ENCODE measurements around the gene PTGR3.

The PTGR3 gene

GRCh38 chr18:75169411-75169810 is 39.5 kb downstream of the PTGR3 start:
- no peak for DNase-seq (ENCODE audit: low spot score)

GRCh38 chr18:75168619-75169018 is 40.3 kb downstream of the PTGR3 start:
- no peak for DNase-seq (ENCODE audit: low spot score)

- DNase-seq (ENCODE audit: low spot score) = no peak
Observed at GRCh38 chr18:75167759-75168618, 41.0 kb downstream of the PTGR3 start.

- no peak for DNase-seq (ENCODE audit: low spot score)
Observed at GRCh38 chr18:75167137-75167536, 41.8 kb downstream of the PTGR3 start.

DNA sequence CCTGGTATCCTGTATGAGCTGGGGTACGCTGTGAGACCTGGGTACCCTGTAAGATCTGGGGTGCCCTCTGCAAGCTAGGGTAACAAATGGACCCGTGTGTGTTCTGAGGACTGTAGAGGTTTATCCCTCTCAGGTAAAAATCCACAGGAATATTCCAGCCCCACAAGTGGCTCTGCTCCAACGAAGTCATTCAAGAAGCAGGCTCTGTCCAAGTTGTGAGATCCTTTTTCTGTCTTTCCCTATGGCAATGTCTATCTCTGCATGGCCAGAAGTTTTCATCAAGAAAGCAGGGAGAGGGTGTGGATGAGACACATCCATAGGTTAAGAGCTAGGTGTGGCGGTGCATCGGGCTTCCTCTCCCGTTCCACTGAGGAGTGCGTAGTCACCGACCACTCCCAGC is 43.0 kb downstream of the PTGR3 start:
- no peak for DNase-seq (ENCODE audit: low spot score)

DNA sequence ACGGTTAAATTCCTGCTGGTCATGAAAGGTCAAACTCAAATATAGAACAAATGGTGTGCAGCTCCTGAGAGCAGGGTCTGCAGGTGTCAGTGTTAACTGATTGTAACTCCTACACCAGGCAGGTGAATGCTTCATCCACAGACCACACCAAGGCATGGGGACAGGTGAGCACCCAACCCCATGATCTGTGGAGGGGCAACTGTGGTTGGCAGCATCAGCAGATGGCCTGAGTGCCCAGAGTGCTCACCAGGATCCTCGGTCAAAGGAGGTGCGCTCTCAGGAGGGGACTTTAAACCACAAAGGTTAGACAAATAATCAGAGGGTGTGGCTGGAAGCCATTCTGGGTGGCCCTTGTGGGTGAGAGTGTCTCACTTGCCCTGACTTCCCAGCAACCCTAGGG is 44.5 kb downstream of the PTGR3 start:
- no peak for DNase-seq (ENCODE audit: low spot score)

DNA sequence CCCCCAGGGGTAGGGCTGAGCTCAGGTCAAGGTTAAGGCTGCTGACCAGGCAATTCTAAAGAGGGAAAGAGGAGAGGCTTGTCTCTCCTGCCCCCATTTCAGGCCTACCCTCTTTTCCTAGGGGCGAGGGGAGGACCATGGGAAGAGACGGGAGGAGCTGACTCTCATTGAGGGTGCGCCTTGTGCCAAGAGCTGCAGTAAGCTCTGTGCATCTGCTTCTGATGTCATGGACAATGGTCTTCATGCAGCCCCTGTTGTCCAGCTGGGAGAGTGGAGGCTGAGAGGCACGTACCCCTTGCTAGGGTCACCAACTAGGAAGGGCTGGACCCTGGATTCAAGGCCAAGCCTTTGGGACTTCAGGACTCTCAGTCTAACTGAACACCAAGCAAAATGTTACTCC is 45.2 kb downstream of the PTGR3 start:
- DNase-seq (ENCODE audit: low spot score) = no peak

DNA sequence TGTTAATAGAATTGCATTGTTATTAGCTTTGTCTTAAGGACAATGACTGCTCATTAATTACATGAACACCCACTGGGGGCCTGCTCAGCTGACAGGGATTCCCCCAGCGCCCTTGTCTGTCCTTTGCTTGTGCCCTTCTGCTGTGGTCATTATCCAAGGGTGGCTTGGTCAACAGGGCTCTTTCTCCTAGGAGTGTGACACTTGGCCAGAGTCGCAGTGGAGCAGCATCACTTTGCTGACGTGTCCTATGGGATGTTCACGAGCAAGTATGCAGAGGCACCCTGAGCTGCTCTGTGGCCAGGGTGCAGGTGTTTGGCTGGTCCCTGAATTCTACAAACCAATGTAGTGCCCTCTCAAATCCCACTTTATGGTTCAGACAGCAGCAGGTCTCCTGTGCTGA is 46.0 kb downstream of the PTGR3 start:
- no peak for DNase-seq (ENCODE audit: low spot score)

DNA sequence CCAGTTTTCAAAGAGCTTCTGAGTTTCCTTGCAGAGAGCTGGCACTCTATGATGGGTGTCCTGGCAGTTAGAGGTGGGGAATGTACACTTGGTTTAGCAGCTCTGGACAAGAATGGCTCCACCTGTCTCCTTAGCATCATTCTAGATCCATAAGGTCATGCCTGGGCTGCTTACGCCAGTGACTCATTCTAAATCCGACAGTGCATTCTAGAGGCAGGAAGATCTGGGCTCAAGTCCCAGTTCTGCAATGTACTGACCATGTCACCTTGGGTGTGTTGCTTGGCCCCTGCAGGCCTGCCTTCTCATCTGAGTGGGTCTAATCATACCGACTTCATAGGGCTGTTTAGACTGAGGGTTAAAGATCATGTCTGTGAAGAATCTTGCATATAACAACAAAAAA is 46.5 kb downstream of the PTGR3 start:
- no peak for DNase-seq (ENCODE audit: low spot score)

GRCh38 chr18:75161256-75162028 is 47.5 kb downstream of the PTGR3 start:
- no peak for DNase-seq (ENCODE audit: low spot score)

GRCh38 chr18:75160364-75160763 is 48.6 kb downstream of the PTGR3 start:
- DNase-seq (ENCODE audit: low spot score) = no peak

DNA sequence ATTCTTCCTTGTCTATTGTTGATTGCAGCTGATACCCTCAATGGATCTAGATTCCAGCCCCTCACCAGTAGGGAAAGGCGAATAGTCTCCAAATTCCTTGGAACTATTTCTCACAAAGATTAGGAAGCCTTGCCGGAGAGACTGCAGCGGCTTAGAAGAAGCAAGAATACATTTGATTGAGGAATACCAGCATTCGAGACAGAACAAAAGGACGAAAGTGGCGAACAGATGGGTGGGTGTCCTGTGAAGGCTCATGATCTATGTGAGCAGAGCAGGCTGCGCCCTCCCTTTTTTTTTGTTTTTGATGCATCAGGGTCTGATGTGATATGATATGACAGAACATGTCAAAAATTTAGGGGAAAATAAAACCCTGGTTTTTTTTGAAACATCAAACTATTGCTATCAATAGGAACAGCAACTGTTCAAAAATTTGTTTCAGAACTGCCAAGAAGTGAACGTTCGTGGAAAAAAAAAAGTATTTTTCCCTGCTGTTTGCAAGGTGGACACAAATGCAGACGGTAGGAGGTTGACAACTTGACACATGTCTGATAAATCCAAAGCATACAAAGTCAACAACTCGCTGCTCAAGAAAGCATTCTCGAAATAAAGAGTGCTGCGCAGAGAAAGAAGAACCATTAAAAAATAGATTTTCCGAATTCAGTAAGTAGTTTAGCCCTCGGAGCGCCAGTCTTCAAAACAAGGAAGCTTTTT is 49.1 kb downstream of the PTGR3 start:
- DNase-seq (ENCODE audit: low spot score) = no peak

- no peak for DNase-seq (ENCODE audit: low spot score)
Observed at GRCh38 chr18:75159238-75159518, 49.8 kb downstream of the PTGR3 start.

Measured in kidney capillary endothelial cell (primary cell).